Bone marrow (tissue), 2 donors: ENCODE results near the gene CAPN5.
"Not testable (repeated sequence)": the region's sequence is repeated elsewhere in the genome, so short reads cannot be mapped to it uniquely, and the experiment has no call there.

ENCODE experiments used
- DNase-seq, 2 donors: peaks; one replicate each; lab custom pipeline; 2025; lab: John Stamatoyannopoulos, UW

CAPN5 gene

DNA sequence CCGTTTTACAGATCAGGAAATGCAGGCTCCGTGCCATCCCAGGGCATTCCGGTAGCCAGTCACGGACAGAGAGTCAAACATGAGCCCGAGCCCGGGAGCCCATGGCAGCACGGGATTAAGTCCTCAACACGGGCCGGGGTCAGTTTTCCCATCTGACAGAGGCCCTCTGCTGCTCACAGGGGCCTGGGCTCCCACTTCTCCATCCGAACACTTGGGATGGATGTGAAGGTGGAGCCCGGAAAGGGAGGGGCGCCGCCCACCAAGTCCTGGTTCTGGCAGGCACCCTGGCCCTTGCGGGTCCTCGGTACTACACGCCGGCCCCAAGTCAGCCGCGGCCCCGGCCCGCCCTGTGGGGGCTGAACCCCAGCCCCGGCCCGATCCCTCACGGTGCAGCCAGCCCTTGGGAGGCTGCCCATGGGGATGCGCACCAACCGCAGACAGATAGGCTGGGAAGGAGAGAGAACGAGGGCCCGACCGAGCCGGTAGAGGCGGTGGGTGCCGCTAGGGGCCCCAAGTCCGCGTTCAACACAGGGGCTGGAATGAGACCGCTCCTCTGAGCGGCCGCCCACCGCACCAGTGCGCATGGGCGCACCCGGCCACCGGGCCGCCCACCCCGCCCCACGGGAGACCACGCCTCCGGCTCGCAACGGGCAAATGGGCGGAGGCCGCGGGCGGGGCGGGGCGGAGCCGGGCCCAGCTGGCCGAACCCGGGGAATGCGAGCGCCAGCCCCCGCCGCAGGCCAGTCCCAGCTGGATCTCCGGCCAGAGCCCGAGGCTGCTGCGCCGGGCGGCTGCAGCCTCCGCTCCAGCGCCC is at the start of gene CAPN5:
Gene CAPN5, plus strand, starts transcription at position 743 of the 814 bp plus-strand sequence. CDS start 17,916 bp downstream, outside the sequence.
- DNase-seq: peak; percentile 60 to 74

DNA sequence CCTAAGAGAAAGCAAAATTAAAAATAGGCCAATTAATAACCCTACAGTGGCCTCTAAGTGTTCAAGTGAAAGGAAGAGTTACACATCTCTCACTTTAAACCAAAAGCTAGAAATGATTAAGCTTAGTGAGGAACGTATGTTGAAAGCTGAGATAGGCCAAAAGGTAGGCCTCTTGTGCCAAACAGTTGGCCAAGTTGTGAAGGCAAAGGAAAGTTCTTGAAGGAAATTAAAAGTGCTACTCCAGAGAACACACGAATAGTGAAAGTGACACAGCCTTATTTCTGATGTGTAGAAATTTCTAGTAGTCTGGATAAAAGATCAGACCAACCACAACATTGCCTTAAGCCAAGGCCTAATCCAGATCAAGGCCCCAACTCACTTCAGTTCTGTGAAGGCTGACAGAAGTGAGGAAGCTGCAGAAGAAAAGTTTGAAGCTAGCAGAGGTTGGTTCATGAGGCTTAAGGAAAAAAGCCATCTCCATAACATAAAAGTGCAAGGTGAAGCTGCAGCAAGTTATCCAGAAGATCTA is 48.3 kb upstream of the CAPN5 start:
- DNase-seq: not testable (repeated sequence)

DNA sequence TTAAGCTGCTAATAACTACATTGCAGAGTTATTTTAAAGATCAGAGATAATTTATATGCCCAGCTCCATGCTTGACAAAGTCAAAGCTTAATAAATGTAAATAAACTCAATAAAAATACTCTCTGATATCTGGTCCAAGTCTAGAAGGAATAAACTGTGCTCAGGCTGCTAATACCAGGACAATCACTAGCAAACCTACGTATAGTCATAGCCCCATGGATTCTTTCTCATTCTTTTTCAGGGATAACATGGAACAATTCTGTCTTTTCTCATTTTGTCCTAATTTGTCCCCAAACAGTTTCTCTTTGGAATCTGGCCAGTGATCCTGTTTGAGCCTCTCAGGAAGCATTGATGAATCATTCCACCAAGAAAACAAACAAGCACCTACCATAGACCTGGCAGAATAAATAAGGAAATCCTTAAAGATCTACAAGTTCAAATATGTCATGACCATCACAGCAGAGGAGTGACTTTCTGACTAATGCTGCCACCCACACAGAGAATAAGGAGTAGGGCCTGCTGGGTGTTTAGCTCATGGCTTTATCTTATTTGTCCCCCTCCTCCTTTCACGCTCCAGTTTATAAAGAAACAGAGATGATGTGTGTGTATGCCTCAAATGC is 46.7 kb upstream of the CAPN5 start:
- DNase-seq: no peak

DNA sequence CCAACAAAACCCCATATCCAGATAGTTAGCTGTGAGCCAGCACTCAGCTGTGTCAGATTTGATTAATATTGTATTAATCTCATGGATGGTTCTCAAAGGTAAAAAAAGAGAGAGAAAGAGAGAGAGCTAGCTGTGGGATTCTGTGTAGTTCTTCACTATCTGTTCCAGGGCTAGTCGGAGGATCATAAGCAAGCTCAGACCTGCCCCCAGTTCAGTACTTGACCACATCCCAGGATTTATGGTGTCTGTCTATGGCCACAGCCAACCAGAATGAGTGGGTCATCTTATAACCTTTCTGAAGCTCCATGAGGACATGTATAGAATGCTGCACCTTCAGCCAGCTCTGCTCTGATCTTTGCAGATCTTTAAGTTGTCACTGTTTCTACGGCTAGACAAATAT is 46.0 kb upstream of the CAPN5 start:
- DNase-seq: no peak

DNA sequence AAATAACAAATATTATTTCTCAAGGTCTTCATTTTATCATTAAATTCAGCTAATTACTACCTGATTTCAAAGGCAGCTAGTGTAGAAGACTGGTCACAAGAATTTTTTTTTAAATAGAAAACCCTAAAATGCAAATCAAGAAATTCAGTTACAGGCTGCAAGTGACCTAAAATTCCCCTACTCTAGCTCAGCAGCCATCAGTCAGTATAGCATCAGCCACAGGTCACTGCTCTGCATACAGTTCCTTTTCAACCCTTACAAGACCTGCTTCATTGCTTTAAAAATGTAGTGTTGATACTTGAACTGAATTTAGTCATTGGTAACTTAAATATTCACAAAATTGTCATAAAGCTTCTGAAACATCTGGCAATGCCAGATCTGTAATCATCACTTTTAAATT is 42.0 kb upstream of the CAPN5 start:
- no peak for DNase-seq

DNA sequence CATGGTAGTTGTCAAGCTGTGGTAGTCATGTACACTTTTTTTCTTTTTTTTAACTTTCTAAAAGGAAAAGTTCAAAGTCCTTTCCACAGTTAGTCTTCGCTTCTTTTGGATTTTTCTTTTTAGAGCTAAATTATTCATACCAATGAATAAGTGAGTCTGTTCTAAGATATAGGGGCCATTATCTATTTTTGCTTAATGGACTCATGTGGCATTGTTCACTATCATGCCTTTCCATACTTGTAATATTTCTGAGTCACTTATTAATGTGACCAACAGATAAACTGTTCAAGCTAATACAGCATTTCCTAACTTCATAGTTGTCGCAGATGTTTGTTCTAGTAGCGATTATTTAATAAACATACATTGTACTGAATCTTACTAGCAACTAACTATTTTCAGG is 40.5 kb upstream of the CAPN5 start:
- no peak for DNase-seq

DNA sequence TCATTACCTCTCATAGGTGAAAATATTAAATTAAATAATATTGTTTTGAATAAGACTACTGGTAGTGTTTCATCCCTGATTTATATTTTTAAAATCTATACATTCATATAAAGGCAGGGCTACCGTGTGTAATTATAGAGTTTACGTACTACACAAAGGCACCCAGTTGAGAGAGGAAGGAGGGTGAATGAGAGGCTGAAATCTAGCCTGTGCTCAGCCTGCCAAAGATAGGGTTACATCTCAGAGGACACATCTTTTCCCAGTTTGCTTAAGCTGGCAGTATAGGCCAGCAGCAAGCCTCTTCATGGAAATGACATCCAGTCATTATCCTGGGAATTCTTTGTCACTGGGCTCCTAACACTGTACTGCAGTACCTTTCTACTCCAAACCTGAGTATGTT is 40.0 kb upstream of the CAPN5 start:
- no peak for DNase-seq

DNA sequence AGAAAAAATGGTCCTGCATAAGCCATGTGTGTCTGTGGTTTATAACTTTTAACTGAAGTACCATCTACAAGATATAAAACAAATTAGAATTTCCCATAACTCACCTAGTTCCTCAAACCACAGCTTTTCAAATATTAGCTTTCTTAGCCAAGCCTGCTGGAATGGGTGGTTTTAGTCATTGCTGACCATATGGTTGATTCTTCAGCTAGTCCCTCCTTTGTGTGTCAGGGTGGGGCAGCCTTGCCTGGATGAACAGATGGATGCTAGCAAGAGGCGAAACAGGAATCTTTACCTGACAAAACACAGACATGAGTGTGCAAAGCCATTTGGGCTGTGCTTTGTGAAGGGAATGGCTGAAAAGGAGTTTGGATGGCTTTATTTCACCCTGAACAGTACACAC is 39.5 kb upstream of the CAPN5 start:
- DNase-seq: no peak

DNA sequence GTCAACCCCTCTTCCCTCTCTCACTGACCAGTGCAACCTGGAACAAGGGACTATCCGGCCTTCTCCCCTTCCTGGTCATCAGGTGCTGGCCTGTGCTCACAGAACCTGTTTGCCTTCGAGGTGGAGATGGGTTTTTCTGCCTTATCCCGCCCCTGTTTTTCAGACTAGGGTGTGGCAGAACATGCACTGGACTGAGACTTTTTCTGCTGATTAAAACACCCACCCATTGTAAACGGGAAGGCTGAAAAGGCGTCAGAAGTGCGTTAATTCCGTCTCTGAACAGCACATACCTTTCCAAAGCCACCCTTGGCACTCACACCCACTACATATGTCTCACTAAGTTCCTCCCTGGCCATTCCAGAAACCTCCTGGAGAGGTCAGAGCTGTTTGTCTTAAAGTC is 36.9 kb upstream of the CAPN5 start:
- DNase-seq: no peak

DNA sequence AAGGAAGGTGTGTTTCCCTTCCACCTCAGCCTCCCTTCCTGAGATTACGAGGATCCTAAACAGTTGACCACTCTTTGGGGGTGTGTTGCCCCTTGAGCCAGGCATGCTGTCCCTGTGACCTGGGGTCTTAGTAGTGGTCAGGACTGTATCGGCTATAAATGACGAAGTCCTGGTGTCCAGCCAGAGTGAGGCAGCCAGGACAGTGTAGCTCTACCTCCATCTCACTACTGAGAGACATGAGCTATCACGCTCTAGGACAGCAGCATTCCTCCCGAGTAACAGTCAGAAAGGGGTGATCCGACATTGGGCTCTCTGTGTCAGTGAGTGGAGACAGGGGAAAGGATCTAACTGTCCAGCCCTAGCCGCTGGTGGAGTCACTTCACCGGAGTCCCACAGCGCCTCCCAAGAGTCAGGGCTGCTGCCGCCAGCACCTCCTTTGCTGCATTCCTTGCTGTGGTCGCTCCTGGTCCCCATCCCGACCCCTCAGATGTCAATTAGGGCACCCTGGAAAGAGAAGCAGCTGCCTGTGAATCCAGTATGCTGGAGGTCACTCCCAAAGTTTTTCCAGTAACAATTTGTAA is 35.8 kb upstream of the CAPN5 start:
- DNase-seq: no peak

DNA sequence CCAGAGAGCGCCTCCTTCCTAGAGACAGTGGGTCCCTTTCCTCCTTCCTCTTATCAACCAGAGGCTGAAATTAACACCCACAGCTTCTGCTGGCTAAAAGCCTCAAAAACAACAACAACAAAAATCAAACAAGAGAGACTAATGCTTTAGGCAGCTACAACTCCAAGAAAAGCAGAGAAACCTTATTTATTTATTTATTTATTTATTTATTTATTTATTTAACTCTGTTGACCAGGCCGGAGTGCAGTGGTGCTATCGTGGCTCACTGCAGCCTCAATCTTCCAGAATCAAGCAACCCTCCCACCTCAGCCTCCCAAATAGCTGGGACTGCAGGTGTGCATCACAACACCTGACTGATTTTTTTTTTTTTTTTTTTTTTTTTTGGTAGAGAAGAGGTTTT is 35.2 kb upstream of the CAPN5 start:
- no peak for DNase-seq

DNA sequence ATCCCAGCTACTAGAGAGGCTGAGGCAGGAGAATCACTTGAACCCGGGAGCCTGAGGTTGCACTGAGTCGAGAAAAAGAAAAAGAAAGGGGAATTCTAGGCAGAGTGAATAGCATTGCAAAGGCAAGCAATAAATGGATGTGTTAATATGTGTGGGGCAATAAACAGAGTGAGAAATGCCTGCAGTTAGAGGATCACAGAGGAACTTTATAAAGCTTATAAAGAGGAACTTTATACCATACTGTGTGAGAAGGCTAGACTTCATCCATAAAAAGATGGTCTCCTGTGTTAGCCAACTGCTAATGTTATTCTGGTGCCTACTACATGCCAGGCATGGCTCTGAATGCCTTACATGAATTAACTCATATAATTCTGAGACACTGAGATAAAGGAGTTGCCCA is 31.7 kb upstream of the CAPN5 start:
- no peak for DNase-seq

DNA sequence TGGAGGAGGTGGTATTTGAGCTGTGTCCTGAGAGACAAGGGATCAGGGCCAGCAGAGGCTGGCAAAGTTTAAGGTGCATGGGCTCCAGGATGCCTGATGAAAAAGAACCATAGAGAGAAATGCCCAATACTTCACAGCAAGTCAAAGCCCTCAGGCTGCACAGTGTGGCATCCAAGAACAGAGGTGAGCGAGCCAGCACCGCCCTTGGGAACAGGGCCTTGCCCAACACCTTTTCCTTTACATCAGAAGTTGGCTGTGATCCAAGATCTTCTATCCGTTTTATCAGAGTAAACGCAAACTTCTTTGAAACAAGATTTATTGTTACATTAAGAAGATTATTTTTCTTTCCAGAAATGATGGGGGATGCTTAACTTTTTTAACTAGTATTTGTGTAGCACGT is 31.2 kb upstream of the CAPN5 start:
- no peak for DNase-seq

DNA sequence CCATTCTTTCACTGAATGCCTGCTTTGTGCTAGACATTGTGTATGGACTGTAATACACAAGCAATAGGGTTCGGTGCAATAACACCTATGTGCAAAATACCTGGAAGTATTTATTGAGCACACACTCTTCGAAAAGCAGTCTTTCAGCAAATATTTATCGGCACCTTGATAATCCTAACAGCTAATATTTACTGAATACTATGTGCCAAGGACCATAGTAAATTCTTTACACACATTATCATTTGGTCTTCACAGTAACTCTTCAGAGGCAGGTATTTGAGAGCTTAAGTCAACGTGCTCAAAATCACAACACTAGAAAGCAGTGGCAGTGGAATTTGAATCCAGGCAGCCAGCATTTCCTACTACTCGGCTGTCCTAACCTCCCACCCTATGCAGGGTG is 30.4 kb upstream of the CAPN5 start:
- no peak for DNase-seq

DNA sequence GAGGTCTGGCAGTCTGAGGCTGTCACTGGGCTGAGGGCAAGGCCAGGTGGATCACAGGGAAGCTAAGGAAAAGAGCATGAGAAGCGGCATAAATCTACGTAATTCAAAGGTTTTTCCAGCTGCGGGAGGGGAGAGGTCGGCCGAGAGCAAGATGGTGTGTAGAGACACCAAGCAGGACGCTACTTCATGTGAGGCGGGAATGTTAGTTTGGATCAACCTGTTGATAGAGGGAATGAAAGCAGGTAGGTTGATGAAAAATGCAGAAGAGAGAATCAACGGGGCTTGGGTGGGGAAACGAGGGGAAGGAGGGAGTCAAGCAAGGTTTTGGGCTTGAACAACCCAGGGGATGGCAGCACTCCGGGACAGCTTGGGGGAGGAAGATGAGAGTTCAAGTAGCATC is 29.7 kb upstream of the CAPN5 start:
- DNase-seq: no peak

DNA sequence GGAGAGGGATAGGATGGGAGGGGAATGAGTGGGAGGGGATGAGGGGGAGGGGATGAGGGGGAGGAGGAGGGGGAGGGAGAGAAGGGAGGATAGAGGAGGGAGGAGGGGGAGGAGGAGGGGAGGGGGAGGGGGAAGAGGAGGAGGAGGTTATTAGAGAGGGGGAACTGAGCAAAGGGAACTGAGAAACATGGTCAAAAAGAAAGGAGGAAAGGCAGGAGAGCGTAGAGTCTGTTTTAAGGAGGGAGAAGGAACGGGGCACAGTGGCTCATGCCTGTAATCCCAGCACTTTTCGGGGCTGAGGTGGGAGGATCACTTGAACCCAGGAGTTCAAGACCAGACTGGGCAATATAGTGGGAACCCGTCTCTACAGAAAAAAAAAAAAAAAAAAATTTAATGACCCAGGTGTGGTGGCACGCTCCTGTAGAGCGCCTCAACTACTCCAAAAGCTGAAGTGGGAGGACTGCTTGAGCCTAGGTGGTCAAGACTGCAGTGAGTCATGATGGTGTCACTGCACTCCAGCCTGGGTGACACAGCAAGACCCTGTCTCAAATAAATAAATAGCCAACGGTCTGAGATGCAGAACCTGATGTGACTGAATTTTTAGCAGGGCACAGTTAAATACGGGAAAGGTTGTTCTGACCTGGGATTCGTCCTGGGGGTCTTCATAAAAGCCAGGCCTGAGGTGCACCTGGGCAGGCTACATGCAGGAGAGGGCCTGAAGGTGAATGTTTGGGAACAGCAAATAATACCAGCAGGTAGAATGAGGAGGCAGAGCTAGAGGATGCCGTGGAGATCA is 28.5 kb upstream of the CAPN5 start:
- no peak for DNase-seq

DNA sequence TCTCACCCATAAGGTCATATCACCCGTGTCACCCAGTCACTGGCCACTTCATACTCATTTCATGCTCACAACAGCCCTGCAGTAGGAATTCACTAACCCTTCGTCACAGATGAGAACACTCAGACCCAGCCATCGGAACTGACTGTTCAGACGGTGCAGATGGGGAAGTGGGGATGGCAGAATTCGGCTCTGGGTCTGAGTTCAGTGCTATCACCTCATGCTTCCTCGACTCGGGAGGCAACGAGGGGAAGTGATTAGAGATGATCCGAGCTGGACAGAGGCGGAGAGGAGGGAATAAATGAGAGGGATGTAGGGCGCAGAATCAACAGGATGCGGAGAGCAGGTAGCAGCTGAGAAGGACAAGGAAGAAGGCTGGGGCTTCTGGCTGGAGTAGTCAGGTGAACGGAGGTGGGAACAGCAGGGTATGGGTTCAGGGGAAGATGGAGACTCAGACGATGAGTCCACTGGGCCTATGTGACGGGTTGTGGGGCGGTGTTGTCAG is 27.9 kb upstream of the CAPN5 start:
- no peak for DNase-seq

DNA sequence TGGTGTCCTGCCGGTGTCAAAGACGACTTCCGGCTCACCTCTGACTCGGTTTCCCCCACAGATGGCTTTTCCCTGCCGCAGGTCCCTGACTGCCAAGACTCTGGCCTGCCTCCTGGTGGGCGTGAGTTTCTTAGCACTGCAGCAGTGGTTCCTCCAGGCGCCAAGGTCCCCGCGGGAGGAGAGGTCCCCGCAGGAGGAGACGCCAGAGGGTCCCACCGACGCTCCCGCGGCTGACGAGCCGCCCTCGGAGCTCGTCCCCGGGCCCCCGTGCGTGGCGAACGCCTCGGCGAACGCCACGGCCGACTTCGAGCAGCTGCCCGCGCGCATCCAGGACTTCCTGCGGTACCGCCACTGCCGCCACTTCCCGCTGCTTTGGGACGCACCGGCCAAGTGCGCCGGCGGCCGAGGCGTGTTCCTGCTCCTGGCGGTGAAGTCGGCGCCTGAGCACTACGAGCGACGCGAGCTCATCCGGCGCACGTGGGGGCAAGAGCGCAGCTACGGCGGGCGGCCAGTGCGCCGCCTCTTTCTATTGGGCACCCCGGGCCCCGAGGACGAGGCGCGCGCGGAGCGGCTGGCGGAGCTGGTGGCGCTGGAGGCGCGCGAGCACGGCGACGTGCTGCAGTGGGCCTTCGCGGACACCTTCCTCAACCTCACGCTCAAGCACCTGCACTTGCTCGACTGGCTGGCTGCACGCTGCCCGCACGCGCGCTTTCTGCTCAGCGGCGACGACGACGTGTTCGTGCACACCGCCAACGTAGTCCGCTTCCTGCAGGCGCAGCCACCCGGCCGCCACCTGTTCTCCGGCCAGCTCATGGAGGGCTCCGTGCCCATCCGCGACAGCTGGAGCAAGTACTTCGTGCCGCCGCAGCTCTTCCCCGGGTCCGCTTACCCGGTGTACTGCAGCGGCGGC is 27.0 kb upstream of the CAPN5 start:
- no peak for DNase-seq

DNA sequence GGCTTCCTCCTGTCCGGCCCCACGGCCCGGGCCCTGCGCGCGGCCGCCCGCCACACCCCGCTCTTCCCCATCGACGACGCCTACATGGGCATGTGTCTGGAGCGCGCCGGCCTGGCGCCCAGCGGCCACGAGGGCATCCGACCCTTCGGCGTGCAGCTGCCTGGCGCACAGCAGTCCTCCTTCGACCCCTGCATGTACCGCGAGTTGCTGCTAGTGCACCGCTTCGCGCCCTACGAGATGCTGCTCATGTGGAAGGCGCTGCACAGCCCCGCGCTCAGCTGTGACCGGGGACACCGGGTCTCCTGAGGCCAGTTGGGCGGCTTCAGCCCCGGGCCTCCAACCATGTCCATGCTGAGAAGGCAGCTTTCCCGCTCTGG is 26.4 kb upstream of the CAPN5 start:
- DNase-seq: no peak

DNA sequence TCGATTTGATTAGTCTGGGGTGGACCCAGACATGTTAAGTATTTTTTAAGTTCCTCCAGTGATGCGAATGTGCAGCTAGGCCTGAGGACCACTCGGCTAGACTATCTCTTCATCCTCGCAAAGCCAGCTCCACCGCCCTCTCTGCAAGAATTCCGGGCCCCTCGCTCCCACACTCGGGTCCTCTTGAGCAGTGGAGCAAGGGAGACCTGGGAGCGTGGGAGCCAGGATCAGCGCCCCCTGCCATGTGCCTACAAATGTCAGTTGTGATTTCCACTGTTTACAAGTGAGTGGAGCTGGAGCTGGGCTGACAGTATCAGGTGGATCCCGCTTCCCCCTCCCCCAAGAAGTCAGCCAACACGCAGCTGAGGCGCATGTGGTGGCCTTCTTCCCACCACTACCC is 25.9 kb upstream of the CAPN5 start:
- no peak for DNase-seq

DNA sequence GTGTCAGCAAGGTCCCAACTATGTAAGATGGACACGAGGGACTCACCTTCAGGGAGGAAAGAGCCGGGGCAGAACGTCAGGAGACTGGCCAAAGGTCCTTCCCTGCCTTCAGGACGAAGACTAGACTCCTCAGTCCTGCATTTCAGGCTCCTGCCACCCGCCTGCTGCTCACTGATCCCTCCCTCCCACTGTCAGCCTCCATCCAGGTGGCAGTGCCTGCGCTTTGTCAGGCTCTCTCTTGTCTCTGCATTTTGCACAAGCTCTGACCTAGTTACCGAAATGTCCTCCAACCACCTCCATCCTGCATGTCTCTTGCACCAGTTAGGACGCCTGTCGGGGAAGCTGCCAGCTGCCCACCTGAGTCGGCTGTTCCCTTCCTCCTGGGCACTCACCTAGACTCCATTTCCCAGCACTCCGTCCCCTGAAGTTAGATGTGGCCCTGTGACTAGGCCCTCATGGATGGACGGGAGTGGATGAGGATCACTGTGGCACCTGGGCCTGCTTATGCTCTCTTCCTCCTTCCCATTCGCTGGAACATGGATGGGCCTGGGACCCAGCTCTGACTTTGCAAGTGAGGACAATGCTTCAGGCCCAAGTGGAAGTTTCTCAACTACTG is 24.6 kb upstream of the CAPN5 start:
- DNase-seq: no peak
